K562 (cell line): ENCODE measurements around the gene ZNF219. TPM values are rescaled to one million over a fixed set of nuclear protein-coding genes. Genes with fewer than 3 reads are reported as not detected.

ENCODE experiments used
- ATAC-seq: fragments of 200-7000 bp; cut with Tn5 transposase; 3 replicates; pipeline ENCODE4 v1.9.1; 2020; ENCODE audit warnings: moderate library complexity
- BruUV-seq: library from RNA; stranded (reverse); fragments of 400-500 nt; replicated peaks from 2 replicates; lab custom pipeline; 2021; lab: Mats Ljungman, UMichigan
- CTCF ChIA-PET: fragments of 300-600 bp; formaldehyde crosslinking; extraction: SDS; loops from one replicate; lab custom pipeline; 2021; ENCODE audit warnings: low intra/inter-chr PET ratio; lab: Yijun Ruan, JAX
- POLR2A ChIA-PET: fragments of 300-600, 350-650 bp; sonication (Branson Sonifier 250); formaldehyde crosslinking; extraction: SDS; loops from one replicate; lab custom pipeline; 2021; ENCODE audit warnings: antibody characterized with exemption, inconsistent platforms; lab: Yijun Ruan, JAX
- DNase-seq, 4 experiments: peaks; one replicate each; pipeline versions ENCODE4 v3.0.0 to v3.0.0-alpha.2; 2011 to 2018; ENCODE audit warnings: low spot score in 3 of 4, mixed read lengths in 3 of 4; ENCODE audit errors: extremely low read depth in 1 of 4
- FAIRE-seq: peaks from 2 replicates; lab custom pipeline; 2011; peaks lifted over from hg19 to GRCh38; lab: Jason Lieb, UNC
- H2AFZ ChIP-seq: 2 replicates; pipeline ENCODE4 v1.6.0; 2011; ENCODE audit warnings: low read depth, low read length, control low read depth, inconsistent platforms
- H3K27ac ChIP-seq: fragments of 200-600 bp; 3 replicates; pipeline ENCODE4 v1.8.0; 2011; ENCODE audit warnings: low read depth, mild to moderate bottlenecking, control low read depth, inconsistent platforms, low read length, moderate library complexity, mixed read lengths; ENCODE audit errors: extremely low read depth
- H3K27me3 ChIP-seq, 2 experiments: fragments of 300-600 bp in 1 of 2; 2 replicates in 1 of 2; 3 replicates in 1 of 2; pipeline versions ENCODE4 v1.6.0 to v1.8.0; 2011; ENCODE audit warnings: inconsistent platforms in 2 of 2, low read length in 2 of 2, mild to moderate bottlenecking in 1 of 2, mixed read lengths in 1 of 2, moderate library complexity in 1 of 2; ENCODE audit not compliant: control insufficient read depth in 2 of 2, insufficient read depth in 2 of 2
- H3K36me3 ChIP-seq: fragments of 300-600 bp; 3 replicates; pipeline ENCODE4 v1.8.0; 2011; ENCODE audit warnings: mild to moderate bottlenecking, low read length, inconsistent platforms; ENCODE audit not compliant: control insufficient read depth, insufficient read depth
- H3K4me1 ChIP-seq, 2 experiments: fragments of 200-600 bp in 1 of 2; replicated peaks in 1 of 2; 2 replicates in 1 of 2; 3 replicates in 1 of 2; pipeline versions ENCODE4 v1.5.1 to v1.8.0; 2011; ENCODE audit warnings: inconsistent platforms in 2 of 2, low read length in 2 of 2, mild to moderate bottlenecking in 1 of 2, mixed read lengths in 1 of 2, moderate library complexity in 1 of 2; ENCODE audit not compliant: control insufficient read depth in 2 of 2, insufficient read depth in 2 of 2
- H3K4me2 ChIP-seq: 2 replicates; pipeline ENCODE4 v1.6.1; 2011; ENCODE audit warnings: low read length, control low read depth, inconsistent platforms, mixed read lengths; ENCODE audit not compliant: insufficient read depth
- H3K4me3 ChIP-seq: fragments of 200-600 bp; sonication (generic), shearing (Covaris generic); 2 replicates; pipeline ENCODE4 v1.5.1; 2016; ENCODE audit warnings: control low read depth, inconsistent platforms
- H3K79me2 ChIP-seq: fragments of 200-600 bp; 3 replicates; pipeline ENCODE4 v1.8.0; 2011; ENCODE audit warnings: low read length, inconsistent platforms; ENCODE audit not compliant: control insufficient read depth, insufficient read depth
- H3K9ac ChIP-seq, 2 experiments: 2 replicates each; pipeline versions ENCODE4 v1.6.0 to v1.6.1; 2011; ENCODE audit warnings: low read depth in 2 of 2, low read length in 2 of 2, control low read depth in 1 of 2, inconsistent platforms in 1 of 2, mild to moderate bottlenecking in 1 of 2, mixed read lengths in 1 of 2; ENCODE audit not compliant: insufficient read depth in 1 of 2
- H3K9me1 ChIP-seq: one replicate; pipeline ENCODE4 v1.6.0; 2011; ENCODE audit warnings: inconsistent platforms, mild to moderate bottlenecking, low read length, moderate library complexity; ENCODE audit not compliant: control insufficient read depth, insufficient read depth
- H3K9me3 ChIP-seq: replicated peaks from 2 replicates; pipeline ENCODE4 v1.5.1; 2011; ENCODE audit warnings: low read depth, low read length, inconsistent platforms; ENCODE audit not compliant: control insufficient read depth, insufficient read depth
- H4K20me1 ChIP-seq: replicated peaks from 2 replicates; pipeline ENCODE4 v1.6.1; 2011; ENCODE audit warnings: low read length, inconsistent platforms, mixed read lengths; ENCODE audit not compliant: control insufficient read depth, insufficient read depth
- HMBOX1 ChIP-seq: sonication (generic); IDR thresholded peaks from 2 replicates; pipeline ENCODE4 v1.6.1; 2016
- LCOR ChIP-seq: sonication (generic); formaldehyde crosslinking; IDR thresholded peaks from 2 replicates; pipeline ENCODE4 v1.8.0; 2022; ENCODE audit warnings: mild to moderate bottlenecking, missing genetic modification reagents
- MEIS2 ChIP-seq: fragments of 450-650 bp; IDR thresholded peaks from 2 replicates; pipeline ENCODE4 v1.6.1; 2014; ENCODE audit warnings: mild to moderate bottlenecking; ENCODE audit not compliant: partially characterized antibody
- ZNF280B ChIP-seq: fragments of 250-450 bp; sonication (Bioruptor Pico); IDR thresholded peaks from 2 replicates; pipeline ENCODE4 v1.5.1; 2021; ENCODE audit warnings: mild to moderate bottlenecking
- ZNF398 ChIP-seq: fragments of 250-450 bp; sonication (Bioruptor Pico); IDR thresholded peaks from 2 replicates; pipeline ENCODE4 v1.8.0; 2021; ENCODE audit warnings: moderate library complexity, mild to moderate bottlenecking, inconsistent platforms
- WGBS: fragments of 100-300 bp; shearing (Covaris generic); methylation state at CpG from one replicate; pipeline ENCODE4 v1.1.6; 2016; ENCODE audit warnings: low coverage, mixed read lengths; ENCODE audit not compliant: insufficient coverage; ENCODE audit errors: missing lambda C conversion rate; 5-methylcytosine and 5-hydroxymethylcytosine counted together
- in situ Hi-C: fragments of 300-500 bp; cut with MboI; formaldehyde crosslinking; loops from 4 replicates; pipeline ENCODE4 v1.15.0; 2018; ENCODE audit warnings: inconsistent platforms, mixed read lengths
- intact Hi-C: fragments of 100-400 bp; cut with micrococcal nuclease; formaldehyde crosslinking; loops from 2 replicates; pipeline ENCODE4 v1.14.2; 2022
- polyA plus RNA-seq, 8 experiments: library from polyadenylated mRNA; depleted of rRNA in 4 of 8; stranded (reverse) in 5 of 8; unstranded in 3 of 8; fragments of >200 nt; fragmentation: Nextera tagmentation in 2 of 8; fragmentation: Illumina TruSeq in 1 of 8; extraction: Ambion mirVana in 2 of 8; extraction: Trizol in 1 of 8; gene quantifications; 2 replicates each; pipeline versions ENCODE4 v1.2.1 to v1.2.3, GENCODE V29; 2011 to 2014; ENCODE audit warnings: inconsistent platforms in 1 of 8, missing spikeins in 1 of 8
- total RNA-seq, 7 experiments: library from RNA; depleted of rRNA in 6 of 7; stranded (reverse); fragments of >200 nt in 6 of 7; fragmentation: Illumina TruSeq in 2 of 7; extraction: Trizol in 2 of 7; gene quantifications; 2 replicates each; pipeline versions ENCODE4 v1.2.1 to v1.2.3, GENCODE V29; 2011 to 2021; ENCODE audit warnings: low replicate concordance in 1 of 7

ZNF219 gene
- total and polyA plus RNA-seq, 9 of the 15 experiments (the other 6 are each of a cell fraction or from before 2014, with no cell fraction given) = 0.29 to 10.6 (median 2.8) TPM

- H3K9me1 ChIP-seq = no peaks in the 10 kb centered on the region
- intact Hi-C loops = no loop called here
- POLR2A ChIA-PET = interaction anchor here (0.6 to 0.7 kb wide), 2 partner anchors 138 to 303 kb away, joined by 3 read pairs; no protein-coding TSS in a partner anchor
- no peaks in the 10 kb centered on the region for H4K20me1 ChIP-seq
- H3K4me1 ChIP-seq = peaks cover 25 to 49% of the 10 kb centered on the region in 2 experiments
- no peak overlapping the region for H3K27ac ChIP-seq
- H3K27me3 ChIP-seq = no peaks in the 10 kb centered on the region
- ATAC-seq (no peak), FAIRE-seq (no peak), DNase-seq (no peak)
- H3K79me2 ChIP-seq = no peaks in the 10 kb centered on the region
- H2AFZ ChIP-seq = 0 out of 2 replicates have a peak overlapping the region, but pooled peaks have one; percentile 48
- no peak for TF ChIP-seq LCOR (CRISPR knock-in tag)
- TF ChIP-seq ZNF280B (CRISPR knock-in tag) = no peak
- no peak for TF ChIP-seq HMBOX1
- no peak for TF ChIP-seq ZNF398 (CRISPR knock-in tag)
- no peak for TF ChIP-seq MEIS2
- WGBS = 88% methylated on average over 3 of the region's 4 CpGs
- CTCF ChIA-PET = interaction anchor here (0.7 kb wide), 1 partner anchor 11 kb away, joined by 3 read pairs; no protein-coding TSS in a partner anchor
- no peak overlapping the region for H3K9ac ChIP-seq
- no peaks in the 10 kb centered on the region for H3K36me3 ChIP-seq
- no peaks in the 10 kb centered on the region for H3K9me3 ChIP-seq
- no peak overlapping the region for H3K4me3 ChIP-seq
- H3K4me2 ChIP-seq = no peak overlapping the region
- no TSS peak for BruUV-seq
- in situ Hi-C loops = no loop called here
Measured at GRCh38 chr14:21108791-21109190, 10.3 kb upstream of the ZNF219 start.
